ENCODE measurements around the gene LMBR1.
"Not testable (repeated sequence)": the region's sequence is repeated elsewhere in the genome, so short reads cannot be mapped to it uniquely, and the experiment has no call there.

The LMBR1 gene

DNA sequence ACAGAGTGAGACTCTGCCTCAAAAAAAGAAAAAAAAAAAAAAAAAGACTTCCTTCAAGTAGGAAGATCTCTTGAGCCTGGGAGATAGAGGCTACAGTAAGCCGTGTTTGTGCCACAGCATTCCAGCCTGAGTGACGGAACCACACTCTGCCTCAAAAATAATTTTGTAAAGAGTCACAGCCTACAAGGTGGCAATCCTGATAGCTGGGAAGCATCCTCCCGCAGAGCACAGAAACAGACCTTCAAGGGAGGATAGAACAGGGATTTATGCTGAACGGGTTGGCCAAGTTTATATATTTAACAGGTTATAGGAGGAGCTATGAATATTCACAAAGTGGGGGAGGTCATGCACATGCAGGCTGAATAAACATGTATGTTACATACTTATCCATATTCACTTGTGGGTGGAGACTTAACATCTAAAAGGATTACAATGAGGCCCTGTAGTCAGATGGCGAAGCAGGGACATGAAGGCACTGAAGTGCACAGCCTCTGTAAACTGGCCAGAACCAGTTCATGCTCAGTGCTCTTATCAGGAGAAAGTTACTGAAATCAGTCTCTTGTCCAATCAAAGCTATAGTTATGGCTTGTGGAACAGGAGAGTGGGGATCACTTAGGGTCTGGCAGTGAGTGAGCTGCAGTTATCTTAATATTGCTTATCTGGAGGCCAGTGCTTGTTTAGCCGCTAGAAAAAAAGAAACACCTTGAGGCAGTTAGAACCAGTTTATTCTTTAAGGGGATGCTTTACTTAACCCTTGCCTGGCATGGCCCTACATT is 6.8 kb downstream of the LMBR1 start:
- H2AFZ ChIP-seq (ENCODE audit: low read depth): no peak overlapping the region
- H3K27ac ChIP-seq: no peak overlapping the region
- H3K79me2 ChIP-seq (ENCODE audit: insufficient read depth, low read depth): peaks cover 99% of the 10 kb centered on the region
- peaks cover 14% of the 10 kb centered on the region for H3K4me1 ChIP-seq (ENCODE audit: low read depth, poor library complexity, severe bottlenecking)
- H3K4me3 ChIP-seq (IDR thresholded peaks at IDR 0.05; ENCODE audit: insufficient read depth, low read depth, low read length): no peak overlapping the region
- no peaks in the 10 kb centered on the region; the same call in 1 of the 2 replicates for H3K36me3 ChIP-seq (ENCODE audit: insufficient read depth)
- no peak overlapping the region for H3K9ac ChIP-seq
- TF ChIP-seq, protein P1, sequence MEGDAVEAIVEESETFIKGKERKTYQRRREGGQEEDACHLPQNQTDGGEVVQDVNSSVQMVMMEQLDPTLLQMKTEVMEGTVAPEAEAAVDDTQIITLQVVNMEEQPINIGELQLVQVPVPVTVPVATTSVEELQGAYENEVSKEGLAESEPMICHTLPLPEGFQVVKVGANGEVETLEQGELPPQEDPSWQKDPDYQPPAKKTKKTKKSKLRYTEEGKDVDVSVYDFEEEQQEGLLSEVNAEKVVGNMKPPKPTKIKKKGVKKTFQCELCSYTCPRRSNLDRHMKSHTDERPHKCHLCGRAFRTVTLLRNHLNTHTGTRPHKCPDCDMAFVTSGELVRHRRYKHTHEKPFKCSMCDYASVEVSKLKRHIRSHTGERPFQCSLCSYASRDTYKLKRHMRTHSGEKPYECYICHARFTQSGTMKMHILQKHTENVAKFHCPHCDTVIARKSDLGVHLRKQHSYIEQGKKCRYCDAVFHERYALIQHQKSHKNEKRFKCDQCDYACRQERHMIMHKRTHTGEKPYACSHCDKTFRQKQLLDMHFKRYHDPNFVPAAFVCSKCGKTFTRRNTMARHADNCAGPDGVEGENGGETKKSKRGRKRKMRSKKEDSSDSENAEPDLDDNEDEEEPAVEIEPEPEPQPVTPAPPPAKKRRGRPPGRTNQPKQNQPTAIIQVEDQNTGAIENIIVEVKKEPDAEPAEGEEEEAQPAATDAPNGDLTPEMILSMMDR (conservative IDR thresholded peaks at IDR 0.05; ENCODE audit: low read depth, low read length): no peak
- peaks cover 12% of the 10 kb centered on the region; the same call in 1 of the 2 replicates for H4K20me1 ChIP-seq (ENCODE audit: insufficient read depth)
- no peak overlapping the region for H3K4me2 ChIP-seq
- H3K27me3 ChIP-seq (ENCODE audit: insufficient read depth, low read depth): no peaks in the 10 kb centered on the region

DNA sequence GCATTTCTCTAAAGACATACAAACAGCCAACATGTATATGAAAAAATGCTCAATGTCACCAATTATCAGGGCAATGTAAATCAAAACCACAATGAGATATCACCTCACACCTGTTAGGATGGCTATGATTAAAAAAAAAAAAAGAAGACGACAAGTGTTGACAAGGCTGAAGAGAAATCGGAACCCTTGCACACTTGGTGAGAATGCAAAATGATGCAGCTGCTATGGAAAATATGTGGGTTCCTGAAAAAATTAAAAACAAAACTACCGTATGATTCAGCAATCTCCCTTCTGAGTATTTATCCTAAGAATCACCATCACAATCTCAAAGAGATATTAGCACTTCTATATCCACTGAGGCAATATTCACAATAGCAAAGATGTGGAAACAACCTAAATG is 11.3 kb downstream of the LMBR1 start:
- TF ChIP-seq, protein P1 (conservative IDR thresholded peaks at IDR 0.05; ENCODE audit: low read depth, low read length): no peak
- H2AFZ ChIP-seq (ENCODE audit: low read depth): no peak overlapping the region
- peaks cover 98% of the 10 kb centered on the region for H3K79me2 ChIP-seq (ENCODE audit: insufficient read depth, low read depth)
- H3K27ac ChIP-seq: no peak overlapping the region
- no peak overlapping the region for H3K4me2 ChIP-seq
- no peaks in the 10 kb centered on the region; the same call in 1 of the 2 replicates for H3K36me3 ChIP-seq (ENCODE audit: insufficient read depth)
- H3K27me3 ChIP-seq (ENCODE audit: insufficient read depth, low read depth): no peaks in the 10 kb centered on the region
- peaks cover 15% of the 10 kb centered on the region; the same call in 1 of the 2 replicates for H4K20me1 ChIP-seq (ENCODE audit: insufficient read depth)
- peaks cover 8% of the 10 kb centered on the region for H3K4me1 ChIP-seq (ENCODE audit: low read depth, poor library complexity, severe bottlenecking)
- H3K4me3 ChIP-seq (IDR thresholded peaks at IDR 0.05; ENCODE audit: insufficient read depth, low read depth, low read length): no peak overlapping the region
- H3K9ac ChIP-seq: no peak overlapping the region

DNA sequence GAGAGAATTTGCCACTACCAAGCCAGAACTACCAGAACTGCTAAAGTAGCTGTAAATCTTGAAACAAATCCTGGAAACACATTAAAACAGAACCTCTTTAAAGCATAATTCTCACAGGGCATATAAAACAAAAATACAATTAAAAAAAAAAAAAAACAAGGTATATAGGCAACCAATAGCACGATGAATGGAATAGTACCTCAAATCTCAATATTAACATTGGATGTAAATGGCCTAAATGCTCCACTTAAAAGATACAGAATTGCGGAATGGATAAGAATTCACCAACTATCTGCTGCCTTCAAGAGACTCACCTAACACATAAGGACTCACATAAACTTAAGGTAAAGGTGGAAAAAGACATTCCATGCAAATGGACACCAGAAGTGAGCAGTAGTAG is 17.2 kb downstream of the LMBR1 start:
- no peak overlapping the region for H3K9ac ChIP-seq
- no peaks in the 10 kb centered on the region for H3K36me3 ChIP-seq (ENCODE audit: insufficient read depth)
- no peak overlapping the region for H3K4me3 ChIP-seq (IDR thresholded peaks at IDR 0.05; ENCODE audit: insufficient read depth, low read depth, low read length)
- no peak overlapping the region for H3K4me2 ChIP-seq
- H3K79me2 ChIP-seq (ENCODE audit: insufficient read depth, low read depth): peaks cover 86% of the 10 kb centered on the region
- H4K20me1 ChIP-seq (ENCODE audit: insufficient read depth): no peaks in the 10 kb centered on the region
- H2AFZ ChIP-seq (ENCODE audit: low read depth): no peak overlapping the region
- H3K27ac ChIP-seq: no peak overlapping the region
- TF ChIP-seq, protein P1 (conservative IDR thresholded peaks at IDR 0.05; ENCODE audit: low read depth, low read length): no peak
- H3K27me3 ChIP-seq (ENCODE audit: insufficient read depth, low read depth): no peaks in the 10 kb centered on the region
- peaks cover 12% of the 10 kb centered on the region for H3K4me1 ChIP-seq (ENCODE audit: low read depth, poor library complexity, severe bottlenecking)

DNA sequence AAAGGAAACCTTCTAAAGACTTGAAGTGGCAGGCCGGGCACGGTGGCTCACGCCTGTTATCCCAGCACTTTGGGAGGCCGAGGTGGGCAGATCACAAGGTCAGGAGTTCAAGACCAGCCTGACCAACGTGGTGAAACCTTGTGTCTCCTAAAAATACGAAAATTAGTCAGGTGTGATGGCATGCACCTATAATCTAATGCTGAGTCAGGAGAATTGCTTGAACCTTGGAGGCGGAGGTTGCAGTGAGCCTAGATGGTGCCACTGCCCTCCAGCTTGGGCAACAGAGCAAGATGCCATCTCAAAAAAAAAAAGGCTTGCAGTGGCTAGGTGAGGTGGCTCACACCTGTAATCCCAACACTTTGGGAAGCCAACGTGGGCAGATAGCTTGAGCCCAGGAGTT is 24.6 kb downstream of the LMBR1 start:
- H3K9ac ChIP-seq; H3K4me1 ChIP-seq (ENCODE audit: low read depth, poor library complexity, severe bottlenecking); H3K36me3 ChIP-seq (ENCODE audit: insufficient read depth); H3K4me3 ChIP-seq (IDR thresholded peaks at IDR 0.05; ENCODE audit: insufficient read depth, low read depth, low read length); H4K20me1 ChIP-seq (ENCODE audit: insufficient read depth); H2AFZ ChIP-seq (ENCODE audit: low read depth); H3K4me2 ChIP-seq; H3K27me3 ChIP-seq (ENCODE audit: insufficient read depth, low read depth); H3K27ac ChIP-seq: not testable (repeated sequence)
- peaks cover 71% of the 10 kb centered on the region for H3K79me2 ChIP-seq (ENCODE audit: insufficient read depth, low read depth)

DNA sequence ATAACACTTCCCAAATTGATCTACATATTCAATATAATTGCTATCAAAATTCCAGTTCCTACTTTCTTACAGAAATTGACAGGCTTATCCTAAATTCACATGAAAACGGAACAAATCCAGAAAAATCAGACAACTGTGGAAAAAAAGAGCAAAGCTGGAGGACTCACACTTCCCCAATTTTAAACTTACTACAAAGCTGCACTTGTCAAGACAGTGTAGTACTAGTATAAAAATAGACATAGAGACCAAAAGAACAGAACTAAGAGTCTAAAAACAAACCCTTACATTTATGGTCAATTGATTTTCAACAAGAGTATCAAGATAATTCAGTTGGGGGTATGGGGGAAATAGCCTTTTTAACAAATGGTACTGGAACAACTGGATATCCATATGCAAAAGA is 27.5 kb downstream of the LMBR1 start:
- Histone ChIP-seq H3K27me3 (ENCODE audit: insufficient read depth, low read depth) (no peaks in the 10 kb centered on the region), H3K27ac (no peak overlapping the region), H3K79me2 (ENCODE audit: insufficient read depth, low read depth) (peaks cover 50% of the 10 kb centered on the region), H3K4me1 (ENCODE audit: low read depth, poor library complexity, severe bottlenecking) (no peaks in the 10 kb centered on the region), H4K20me1 (ENCODE audit: insufficient read depth) (no peaks in the 10 kb centered on the region), H3K36me3 (ENCODE audit: insufficient read depth) (no peaks in the 10 kb centered on the region), H2AFZ (ENCODE audit: low read depth) (no peak overlapping the region), H3K4me3 (IDR thresholded peaks at IDR 0.05; ENCODE audit: insufficient read depth, low read depth, low read length) (no peak overlapping the region), H3K9ac (no peak overlapping the region), H3K4me2 (no peak overlapping the region)
- TF ChIP-seq, protein P1 (conservative IDR thresholded peaks at IDR 0.05; ENCODE audit: low read depth, low read length): no peak

DNA sequence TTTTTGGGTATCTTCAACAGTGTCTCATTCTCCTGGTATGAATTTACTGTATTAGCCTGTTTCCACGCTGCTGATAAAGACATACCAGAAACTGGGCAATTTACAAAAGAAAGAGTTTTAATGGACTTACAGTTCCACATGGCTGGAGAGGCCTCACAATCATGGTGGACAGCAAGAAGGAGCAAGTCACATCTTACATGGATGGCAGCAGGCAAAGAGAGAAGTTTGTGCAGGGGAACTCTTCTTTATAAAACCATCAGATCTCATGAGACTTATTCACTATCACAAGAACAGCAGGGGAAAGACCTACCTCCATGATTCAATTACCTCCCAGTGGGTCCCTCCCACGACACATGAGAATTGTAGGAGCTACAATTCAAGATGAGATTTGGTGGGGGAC is 31.0 kb downstream of the LMBR1 start:
- H3K36me3 ChIP-seq (ENCODE audit: insufficient read depth); H3K4me2 ChIP-seq; H3K27me3 ChIP-seq (ENCODE audit: insufficient read depth, low read depth); H3K27ac ChIP-seq; H3K4me1 ChIP-seq (ENCODE audit: low read depth, poor library complexity, severe bottlenecking); H3K9ac ChIP-seq; H2AFZ ChIP-seq (ENCODE audit: low read depth); H3K4me3 ChIP-seq (IDR thresholded peaks at IDR 0.05; ENCODE audit: insufficient read depth, low read depth, low read length); H4K20me1 ChIP-seq (ENCODE audit: insufficient read depth): not testable (repeated sequence)
- peaks cover 35% of the 10 kb centered on the region; the same call in 1 of the 2 replicates for H3K79me2 ChIP-seq (ENCODE audit: insufficient read depth, low read depth)

Measured in KMS-11 (cell line).